IgD-negative memory B cell (primary cell): ENCODE measurements around the gene SLC37A4. TPM values are rescaled to one million over a fixed set of nuclear protein-coding genes. Genes with fewer than 3 reads are reported as not detected.
"Not testable (repeated sequence)": the region's sequence is repeated elsewhere in the genome, so short reads cannot be mapped to it uniquely, and the experiment has no call there.

Experiments
- H3K27ac Mint-ChIP-seq, 3 donors: one replicate each; pipeline ENCODE4 v1.8.0; 2020 to 2022; ENCODE audit warnings: mild to moderate bottlenecking in 3 of 3, mixed read lengths in 3 of 3, moderate library complexity in 1 of 3
- H3K27me3 Mint-ChIP-seq: one replicate; pipeline ENCODE4 v1.8.0; 2021; ENCODE audit warnings: mixed read lengths
- H3K36me3 Mint-ChIP-seq: one replicate; pipeline ENCODE4 v1.8.0; 2020; ENCODE audit warnings: mild to moderate bottlenecking, mixed read lengths
- H3K4me1 Mint-ChIP-seq, 3 donors: one replicate each; pipeline ENCODE4 v1.8.0; 2020 to 2022; ENCODE audit warnings: mixed read lengths in 3 of 3, mild to moderate bottlenecking in 1 of 3
- H3K4me3 Mint-ChIP-seq, 4 donors: one replicate each; pipeline ENCODE4 v1.8.0; 2020 to 2022; ENCODE audit warnings: mild to moderate bottlenecking in 4 of 4, mixed read lengths in 4 of 4, moderate library complexity in 3 of 4
- H3K9me3 Mint-ChIP-seq, 3 donors: one replicate each; pipeline ENCODE4 v1.8.0; 2020 to 2021; ENCODE audit warnings: mixed read lengths in 3 of 3, mild to moderate bottlenecking in 1 of 3
- polyA plus RNA-seq: library from polyadenylated mRNA; unstranded; fragments of 300-500 nt; fragmentation: Illumina TruSeq; gene quantifications from one replicate; pipeline ENCODE4 v1.2.3, GENCODE V29; 2021

SLC37A4 gene
- 10.9 TPM for polyA plus RNA-seq

DNA sequence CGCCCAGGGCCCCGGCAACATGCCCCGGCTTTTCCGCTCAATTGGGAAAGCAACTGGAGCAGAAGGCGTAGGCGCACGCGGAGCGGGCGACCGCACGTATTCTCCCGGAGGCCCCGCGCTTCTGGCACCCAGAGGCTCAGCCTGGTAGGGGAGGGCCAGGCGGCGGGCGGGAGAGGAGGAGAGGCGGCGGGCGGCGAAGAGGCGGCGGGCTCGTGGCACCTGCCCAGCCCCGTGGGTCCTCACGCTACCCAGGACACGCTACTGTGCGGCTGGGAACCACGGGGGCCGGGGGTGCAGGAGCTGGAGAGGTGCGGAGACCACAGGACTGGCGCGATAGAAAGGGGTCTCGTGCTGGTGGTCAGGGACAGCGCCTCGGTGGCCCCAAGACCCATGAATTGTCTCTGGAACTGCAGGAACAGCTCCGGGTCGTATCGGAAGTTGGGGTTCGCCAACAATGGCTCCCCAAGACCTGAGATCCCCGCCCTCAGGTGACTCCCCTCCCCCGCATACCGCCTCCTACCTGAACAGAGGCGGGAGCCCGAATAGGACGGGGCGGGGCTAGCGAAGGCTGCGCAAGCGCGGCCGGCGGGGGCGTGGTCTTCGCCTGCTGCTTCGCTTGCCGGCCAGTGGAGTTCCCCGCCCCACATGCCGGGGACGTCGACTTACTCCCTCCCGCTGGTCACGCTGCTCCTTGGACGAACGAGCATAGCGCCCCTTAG lies at the start of gene SLC37A4:
Gene SLC37A4, minus strand, starts transcription at position 549 of the 719 bp plus-strand sequence.
- Mint-ChIP-seq H3K36me3 (no peaks in the 10 kb centered on the region), H3K4me3 (peak within 1 kb of the TSS; percentile 86 to 94 (median 89))

GRCh38 chr11:119078675-119079420 lies 48.2 kb upstream of the SLC37A4 start:
- no peaks in the 10 kb centered on the region for H3K27me3 Mint-ChIP-seq
- H3K36me3 Mint-ChIP-seq: peaks cover 2% of the 10 kb centered on the region
- no peaks in the 10 kb centered on the region for H3K9me3 Mint-ChIP-seq
- no peak overlapping the region for H3K27ac Mint-ChIP-seq
- peak overlapping the region in 2 of 4 donors; percentile 8 to 20 for H3K4me3 Mint-ChIP-seq
- peaks cover 0 to 1% (median 1%) of the 10 kb centered on the region in 3 donors for H3K4me1 Mint-ChIP-seq

More for the DNA sequence above, at the start of gene SLC37A4:
- H3K27ac Mint-ChIP-seq: peak within 1 kb of the TSS; percentile 59 to 92 (median 85)
- no peaks in the 10 kb centered on the region for H3K27me3 Mint-ChIP-seq
- peaks cover 7 to 13% (median 12%) of the 10 kb centered on the region in 3 donors for H3K4me1 Mint-ChIP-seq
- no peaks in the 10 kb centered on the region for H3K9me3 Mint-ChIP-seq

GRCh38 chr11:119077839-119078238 lies 47.2 kb upstream of the SLC37A4 start:
- Mint-ChIP-seq H3K4me3 (no peak overlapping the region), H3K4me1 (peaks cover 0 to 2% (median 1%) of the 10 kb centered on the region in 3 donors), H3K27ac (no peak overlapping the region), H3K9me3 (no peaks in the 10 kb centered on the region), H3K27me3 (no peaks in the 10 kb centered on the region), H3K36me3 (peaks cover 4% of the 10 kb centered on the region)

GRCh38 chr11:119067371-119068222 lies 36.9 kb upstream of the SLC37A4 start, which contains the start of gene VPS11:
Gene VPS11, plus strand, starts transcription at chr11:119067818. Its CDS starts 6 bp downstream, at chr11:119067824.
- peak within 1 kb of the TSS; percentile 82 to 99 (median 87) for H3K27ac Mint-ChIP-seq

DNA sequence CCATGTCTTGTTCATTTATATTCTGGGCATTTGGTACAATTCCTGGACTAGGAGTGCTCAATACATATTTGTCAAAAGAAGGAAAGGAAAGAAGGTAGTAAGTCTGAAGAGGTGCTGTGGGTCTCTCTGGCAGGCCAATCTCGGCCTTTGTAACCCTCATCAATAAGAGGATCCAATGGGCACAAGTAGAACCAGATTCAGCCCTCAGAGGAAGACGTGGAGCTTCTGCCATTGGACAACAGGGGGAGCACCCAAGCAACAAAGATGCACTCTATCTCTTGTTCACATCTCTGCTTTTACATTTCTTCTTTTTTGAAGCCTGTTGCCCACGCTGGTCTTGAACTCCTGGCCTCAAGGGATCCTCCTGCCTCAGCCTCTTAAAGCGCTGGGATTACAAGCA lies 34.7 kb upstream of the SLC37A4 start:
- H3K36me3 Mint-ChIP-seq: peaks cover 2% of the 10 kb centered on the region
- H3K4me1 Mint-ChIP-seq: peaks cover 19 to 28% (median 23%) of the 10 kb centered on the region in 3 donors
- no peaks in the 10 kb centered on the region for H3K9me3 Mint-ChIP-seq
- no peaks in the 10 kb centered on the region for H3K27me3 Mint-ChIP-seq
- H3K27ac Mint-ChIP-seq: peak overlapping the region in 1 of 3 donors; percentile 90
- peak overlapping the region in 2 of 4 donors; percentile 5 to 90 for H3K4me3 Mint-ChIP-seq

More at GRCh38 chr11:119067371-119068222, 36.9 kb upstream of the SLC37A4 start, which contains the start of gene VPS11:
- no peaks in the 10 kb centered on the region for H3K9me3 Mint-ChIP-seq
- H3K4me3 Mint-ChIP-seq: peak within 1 kb of the TSS; percentile 87 to 98 (median 97)
- H3K4me1 Mint-ChIP-seq: peaks cover 19 to 30% (median 23%) of the 10 kb centered on the region in 3 donors
- H3K27me3 Mint-ChIP-seq: no peaks in the 10 kb centered on the region
- H3K36me3 Mint-ChIP-seq: peaks cover 2% of the 10 kb centered on the region

- H3K27ac Mint-ChIP-seq: peak overlapping the region in 1 of 3 donors; percentile 35
- H3K36me3 Mint-ChIP-seq: peaks cover 2% of the 10 kb centered on the region
- H3K4me1 Mint-ChIP-seq: peaks cover 18 to 25% (median 19%) of the 10 kb centered on the region in 3 donors
- peak overlapping the region in 1 of 4 donors; percentile 73 for H3K4me3 Mint-ChIP-seq
- no peaks in the 10 kb centered on the region for H3K27me3 Mint-ChIP-seq
- H3K9me3 Mint-ChIP-seq: no peaks in the 10 kb centered on the region
Observed at GRCh38 chr11:119062779-119063178, 32.1 kb upstream of the SLC37A4 start.

- Mint-ChIP-seq H3K27ac (peak overlapping the region in 1 of 3 donors; percentile 35), H3K36me3 (peaks cover 4% of the 10 kb centered on the region), H3K4me1 (peaks cover 19 to 20% (median 19%) of the 10 kb centered on the region in 3 donors), H3K27me3 (no peaks in the 10 kb centered on the region), H3K4me3 (peak overlapping the region in 1 of 4 donors; percentile 73), H3K9me3 (no peaks in the 10 kb centered on the region)
Observed at GRCh38 chr11:119061256-119061655, 30.6 kb upstream of the SLC37A4 start.

GRCh38 chr11:119059128-119059527 lies 28.5 kb upstream of the SLC37A4 start:
- Mint-ChIP-seq H3K4me1 (peaks cover 18% of the 10 kb centered on the region in 3 donors), H3K4me3 (peak overlapping the region in 2 of 4 donors; percentile 51 to 96)
- not testable (repeated sequence) for H3K27ac Mint-ChIP-seq, H3K9me3 Mint-ChIP-seq, H3K27me3 Mint-ChIP-seq, H3K36me3 Mint-ChIP-seq

GRCh38 chr11:119057000-119057769 lies 26.5 kb upstream of the SLC37A4 start, which contains the start of gene HYOU1:
Gene HYOU1, minus strand, starts transcription at chr11:119057205. Its CDS starts 1,045 bp downstream, at chr11:119056160.
- H3K9me3 Mint-ChIP-seq: no peaks in the 10 kb centered on the region
- peaks cover 6% of the 10 kb centered on the region for H3K36me3 Mint-ChIP-seq
- H3K4me1 Mint-ChIP-seq: peaks cover 22 to 29% (median 27%) of the 10 kb centered on the region in 3 donors
- H3K27ac Mint-ChIP-seq: peak within 1 kb of the TSS; percentile 93 to 97 (median 96)
- peak within 1 kb of the TSS; percentile 95 to 99 (median 98) for H3K4me3 Mint-ChIP-seq
- H3K27me3 Mint-ChIP-seq: no peaks in the 10 kb centered on the region

DNA sequence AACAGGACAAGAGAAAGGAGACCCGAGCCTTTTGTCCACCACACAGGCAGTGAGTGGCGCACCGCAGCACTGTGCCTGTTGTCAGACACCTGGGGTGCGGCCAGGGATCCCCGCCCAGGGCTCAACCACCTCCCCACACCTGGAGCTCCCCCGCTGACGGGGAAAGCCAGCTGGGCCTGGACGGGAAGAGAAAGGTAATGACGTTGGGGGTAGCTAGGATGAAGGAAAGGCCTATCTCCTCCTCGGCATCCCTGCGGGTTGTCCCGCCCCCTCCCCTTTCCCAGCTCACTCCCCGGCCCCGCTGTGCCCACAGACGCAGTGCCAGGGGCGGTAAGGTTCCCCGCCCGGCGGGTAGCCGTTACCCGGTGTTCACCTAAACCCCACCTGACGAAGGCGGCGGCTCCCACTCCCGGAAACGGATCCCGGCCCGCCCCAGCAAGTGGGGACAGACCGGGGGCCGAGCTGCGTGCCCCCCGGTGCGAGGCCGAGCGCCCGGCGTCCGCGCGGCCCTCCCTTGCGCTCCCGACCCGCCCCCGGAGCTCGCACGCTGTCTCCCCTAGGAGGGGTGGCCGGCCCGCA lies 25.8 kb upstream of the SLC37A4 start:
- Mint-ChIP-seq H3K36me3 (peaks cover 6% of the 10 kb centered on the region), H3K9me3 (no peaks in the 10 kb centered on the region), H3K27me3 (no peaks in the 10 kb centered on the region), H3K4me3 (peak overlapping the region; percentile 95 to 99 (median 98)), H3K4me1 (peaks cover 29 to 32% (median 29%) of the 10 kb centered on the region in 3 donors), H3K27ac (peak overlapping the region; percentile 93 to 97 (median 96))

- peak overlapping the region; percentile 95 to 99 (median 98) for H3K4me3 Mint-ChIP-seq
- peak overlapping the region; percentile 88 to 97 (median 93) for H3K27ac Mint-ChIP-seq
- H3K9me3 Mint-ChIP-seq: no peaks in the 10 kb centered on the region
- H3K36me3 Mint-ChIP-seq: peaks cover 6% of the 10 kb centered on the region
- H3K4me1 Mint-ChIP-seq: peaks cover 29 to 36% (median 34%) of the 10 kb centered on the region in 3 donors
- H3K27me3 Mint-ChIP-seq: no peaks in the 10 kb centered on the region
Observed at GRCh38 chr11:119055901-119056300, 25.2 kb upstream of the SLC37A4 start.

DNA sequence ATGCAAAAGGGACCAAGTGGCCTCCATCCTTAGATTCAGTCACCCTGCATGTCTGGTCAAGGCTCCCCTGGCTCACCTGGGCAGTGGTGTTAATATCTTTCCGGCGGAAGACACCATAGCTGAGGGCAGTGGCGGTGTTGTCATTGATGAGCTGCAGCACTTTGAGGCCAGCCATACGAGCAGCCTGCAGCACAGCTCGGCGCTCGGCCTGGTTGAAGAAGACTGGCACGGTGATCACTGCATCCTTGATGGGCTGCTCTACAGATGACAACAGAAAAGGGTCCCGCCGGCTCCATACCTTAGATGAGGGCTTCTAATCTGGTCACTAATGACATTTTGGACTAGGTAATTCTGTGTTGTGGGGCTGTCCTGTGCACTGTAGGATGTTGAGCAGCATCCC lies 23.7 kb upstream of the SLC37A4 start:
- Mint-ChIP-seq H3K36me3 (peaks cover 9% of the 10 kb centered on the region), H3K27ac (peak overlapping the region in 1 of 3 donors; percentile 29), H3K9me3 (no peaks in the 10 kb centered on the region), H3K4me3 (peak overlapping the region in 2 of 4 donors; percentile 22 to 96), H3K27me3 (no peaks in the 10 kb centered on the region), H3K4me1 (peaks cover 29 to 36% (median 35%) of the 10 kb centered on the region in 3 donors)

DNA sequence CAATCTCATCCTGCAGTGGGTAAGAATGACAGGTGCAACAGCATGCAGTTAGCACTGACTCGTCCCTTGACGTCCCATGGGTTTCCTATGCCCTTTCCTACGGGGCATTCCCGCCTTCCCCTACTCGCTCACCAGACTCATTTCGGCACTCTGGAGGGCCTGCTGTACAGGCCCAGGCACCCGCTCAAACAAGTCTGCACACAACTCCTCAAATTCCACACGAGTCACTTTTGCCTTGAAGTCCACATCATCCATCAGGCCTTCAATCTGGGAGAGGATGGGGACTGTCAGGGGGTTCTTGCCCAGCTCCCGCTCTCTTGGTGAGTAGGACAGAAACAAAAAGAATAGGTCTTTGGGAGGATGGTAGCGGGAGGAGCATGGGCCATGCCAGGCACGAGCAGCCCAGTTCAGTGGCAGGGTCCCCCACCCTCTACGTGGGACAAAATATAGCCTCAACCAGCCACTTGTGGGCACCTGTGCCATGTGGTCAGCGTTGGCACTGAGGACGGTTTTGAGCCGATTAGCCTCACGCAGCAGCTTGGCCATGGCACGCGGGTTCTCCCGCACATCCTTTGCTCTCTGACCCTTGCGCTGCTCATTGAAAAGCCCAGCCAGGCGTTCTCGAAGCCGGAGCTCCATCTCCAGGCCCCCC lies 21.6 kb upstream of the SLC37A4 start:
- Mint-ChIP-seq H3K4me1 (peaks cover 24 to 26% (median 26%) of the 10 kb centered on the region in 3 donors), H3K36me3 (peaks cover 12% of the 10 kb centered on the region), H3K9me3 (no peaks in the 10 kb centered on the region), H3K4me3 (peak overlapping the region in 2 of 4 donors; percentile 52 to 65), H3K27me3 (no peaks in the 10 kb centered on the region), H3K27ac (peak overlapping the region; percentile 67 to 85 (median 82))
